ENCODE measurements around the gene VSTM4.

The VSTM4 gene

DNA sequence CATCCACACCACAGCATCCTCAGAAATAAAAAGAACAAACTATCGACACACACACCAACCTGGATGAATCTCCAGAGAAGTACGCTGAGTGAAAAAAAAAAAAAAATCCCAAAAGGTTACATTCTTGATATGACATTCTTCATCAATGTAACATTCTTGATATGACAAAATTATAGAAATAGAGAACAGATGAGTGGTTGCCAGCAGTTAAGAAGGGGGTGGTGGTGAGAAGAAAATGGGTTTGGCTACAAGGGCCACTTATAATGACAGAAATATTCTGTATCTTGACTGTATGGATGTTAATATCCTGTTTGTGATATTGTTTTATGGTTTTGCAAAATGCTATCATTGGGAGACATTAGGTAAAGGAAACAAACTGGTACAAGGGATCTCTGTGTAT is 36.9 kb downstream of the VSTM4 start:
- H3K27ac ChIP-seq: no peak overlapping the region
- H3K4me3 ChIP-seq: no peak overlapping the region

DNA sequence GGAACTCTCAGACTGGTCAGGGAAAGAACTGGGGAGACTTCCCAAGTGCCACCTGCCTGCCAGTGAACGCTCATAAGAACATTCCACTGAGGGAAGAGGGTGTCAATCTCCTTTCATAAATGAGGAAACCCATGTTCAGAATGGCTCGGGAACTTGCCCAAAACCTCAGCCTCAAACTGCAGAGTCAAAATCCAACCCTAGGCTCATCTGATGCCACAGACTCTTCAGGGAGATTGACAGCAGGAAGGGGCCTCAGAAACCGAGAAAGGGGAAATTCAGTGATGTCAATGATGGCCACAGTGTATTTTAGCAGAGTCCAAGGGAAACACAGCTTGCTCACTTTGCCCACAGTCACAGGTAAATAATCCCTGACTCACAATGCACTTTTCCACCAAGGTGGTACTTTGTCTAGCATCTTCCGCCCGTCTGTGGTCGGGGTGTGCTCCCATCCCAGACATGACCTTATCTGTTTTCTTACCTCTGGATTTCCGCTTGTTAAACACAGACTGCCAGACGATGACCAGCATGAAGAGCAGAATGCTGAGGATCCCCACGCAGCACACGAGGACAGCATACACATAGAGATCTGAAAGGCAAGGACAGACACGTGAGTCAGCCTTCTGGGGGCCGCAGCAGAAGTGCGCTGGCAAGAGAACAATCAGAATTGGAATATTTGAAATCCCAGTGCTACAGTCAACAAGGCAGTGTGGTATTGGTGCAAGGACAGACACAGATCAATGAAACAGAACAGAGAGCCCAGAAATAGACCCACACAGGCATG is 38.4 kb downstream of the VSTM4 start:
- H3K4me3 ChIP-seq: no peak overlapping the region

DNA sequence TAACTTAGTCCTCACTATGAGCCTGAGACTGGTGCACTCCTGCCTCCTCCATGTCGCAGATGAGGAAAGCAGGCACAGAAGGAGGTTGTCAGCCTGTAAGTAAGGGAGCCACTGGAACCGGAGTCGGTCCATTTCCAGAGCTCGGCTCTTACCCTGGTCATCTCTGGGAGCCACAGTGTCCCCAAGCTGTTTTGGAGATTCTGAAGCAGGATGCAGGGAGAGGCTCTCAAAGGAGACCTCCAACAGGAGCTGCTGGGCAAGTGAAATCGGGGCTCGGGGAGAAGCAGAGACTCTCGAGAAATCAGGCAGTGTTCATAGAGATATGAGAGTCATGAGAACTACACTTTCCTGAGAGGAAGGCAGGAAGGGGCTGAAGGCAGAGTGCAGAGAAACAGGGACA is 39.0 kb downstream of the VSTM4 start:
- no peak overlapping the region for H3K27ac ChIP-seq

More for the DNA sequence above, 38.4 kb downstream of the VSTM4 start:
- H3K27ac ChIP-seq: no peak overlapping the region

DNA sequence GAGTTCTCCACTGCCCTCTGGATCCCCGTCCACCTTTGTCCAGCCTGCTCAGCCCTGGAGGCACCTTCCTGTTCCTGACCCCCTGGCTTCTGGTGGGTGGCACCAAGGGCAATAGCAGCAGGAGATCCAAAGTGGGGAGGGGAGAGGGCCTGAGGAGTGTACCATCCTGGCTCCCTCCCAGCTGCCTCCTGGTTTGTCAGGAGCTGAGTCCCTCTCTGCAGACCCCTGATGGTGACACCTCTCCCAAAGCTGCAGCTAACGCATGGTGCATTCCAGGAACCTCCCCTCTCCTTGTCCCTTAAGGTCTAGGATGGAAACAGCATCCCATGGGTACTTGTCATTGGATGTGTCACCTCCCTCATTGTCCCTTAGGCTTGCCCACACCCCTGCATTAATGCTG is 39.6 kb downstream of the VSTM4 start:
- Histone ChIP-seq H3K27ac (no peak overlapping the region), H3K4me3 (no peak overlapping the region)

More for the DNA sequence above, 39.0 kb downstream of the VSTM4 start:
- no peak overlapping the region for H3K4me3 ChIP-seq

DNA sequence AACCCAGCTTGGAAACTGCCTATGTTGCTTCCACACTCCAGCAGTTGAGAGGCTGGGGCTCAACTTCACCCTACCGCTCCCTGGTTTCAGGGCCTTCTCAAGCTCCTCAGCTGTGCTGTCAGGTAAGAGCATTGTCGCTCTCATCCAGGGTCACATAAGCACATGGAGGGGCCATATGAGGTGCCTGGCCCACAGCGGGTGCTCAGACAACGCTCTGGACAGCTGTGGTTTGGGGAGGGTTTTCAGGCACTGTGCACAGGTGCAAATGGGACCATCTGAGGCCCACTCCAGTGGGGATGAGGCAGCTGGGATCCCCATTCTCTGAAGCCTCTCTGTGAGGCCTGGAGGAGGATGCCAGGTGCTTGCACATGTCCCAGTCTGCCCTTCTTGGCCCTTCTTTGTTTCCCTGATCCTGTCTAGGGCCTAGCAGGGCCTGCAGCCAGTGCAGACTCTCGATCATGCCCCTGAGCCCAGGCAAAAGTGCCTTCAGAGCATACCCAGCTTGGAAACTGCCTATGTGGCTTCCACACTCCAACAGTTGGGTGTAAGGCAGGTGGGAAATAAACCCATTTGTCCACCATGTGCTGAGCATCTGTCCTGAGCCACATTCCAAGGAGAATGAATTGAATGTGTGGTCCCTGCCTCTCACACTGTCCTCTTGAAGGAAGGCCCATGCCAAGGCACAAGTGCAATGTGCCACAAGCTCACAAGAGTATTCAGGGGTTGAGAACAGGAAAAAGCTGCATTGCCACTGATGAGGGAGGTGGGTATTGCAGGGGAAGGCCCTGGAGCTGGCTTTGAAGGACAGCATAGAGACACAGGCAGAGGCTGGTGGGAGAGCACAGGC is 40.3 kb downstream of the VSTM4 start:
- no peak overlapping the region for H3K4me3 ChIP-seq
- H3K27ac ChIP-seq: no peak overlapping the region

DNA sequence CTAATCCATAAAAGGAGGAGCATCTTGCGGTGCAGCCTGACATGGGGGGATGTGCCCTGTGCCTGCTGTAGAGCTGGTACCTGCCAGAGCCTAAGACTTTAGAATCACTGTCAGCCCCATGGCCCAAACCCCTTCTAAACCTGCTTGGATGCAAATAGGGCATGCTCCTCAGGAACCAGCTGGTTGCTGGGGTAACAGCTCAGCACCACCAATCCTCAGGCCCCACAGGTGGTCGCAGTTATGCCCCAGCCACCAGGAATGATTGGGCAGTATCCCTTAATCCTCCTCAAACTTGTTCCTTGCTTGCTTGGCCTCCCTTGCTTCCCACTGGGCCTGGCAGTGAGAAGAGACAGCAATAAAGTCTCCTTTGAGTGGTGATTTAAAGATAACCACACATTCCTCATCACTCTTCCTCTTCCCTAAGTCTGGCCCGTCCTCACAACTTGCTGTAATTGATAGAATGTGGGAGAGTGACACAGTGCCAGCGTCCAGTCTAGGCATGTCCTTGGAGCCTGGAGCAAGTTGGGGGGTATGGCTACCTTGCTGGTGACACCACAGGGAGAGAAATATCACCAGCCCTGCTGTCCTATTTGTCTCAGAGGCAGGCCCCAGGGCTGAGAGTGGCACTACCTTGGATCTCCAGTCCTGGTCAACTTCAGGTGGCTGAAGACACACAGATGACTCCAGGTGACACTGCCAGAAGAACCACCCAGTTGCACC is 43.0 kb downstream of the VSTM4 start:
- peak overlapping the region in 2 of 21 experiments; percentile 30 to 35 for H3K27ac ChIP-seq
- no peak overlapping the region for H3K4me3 ChIP-seq

DNA sequence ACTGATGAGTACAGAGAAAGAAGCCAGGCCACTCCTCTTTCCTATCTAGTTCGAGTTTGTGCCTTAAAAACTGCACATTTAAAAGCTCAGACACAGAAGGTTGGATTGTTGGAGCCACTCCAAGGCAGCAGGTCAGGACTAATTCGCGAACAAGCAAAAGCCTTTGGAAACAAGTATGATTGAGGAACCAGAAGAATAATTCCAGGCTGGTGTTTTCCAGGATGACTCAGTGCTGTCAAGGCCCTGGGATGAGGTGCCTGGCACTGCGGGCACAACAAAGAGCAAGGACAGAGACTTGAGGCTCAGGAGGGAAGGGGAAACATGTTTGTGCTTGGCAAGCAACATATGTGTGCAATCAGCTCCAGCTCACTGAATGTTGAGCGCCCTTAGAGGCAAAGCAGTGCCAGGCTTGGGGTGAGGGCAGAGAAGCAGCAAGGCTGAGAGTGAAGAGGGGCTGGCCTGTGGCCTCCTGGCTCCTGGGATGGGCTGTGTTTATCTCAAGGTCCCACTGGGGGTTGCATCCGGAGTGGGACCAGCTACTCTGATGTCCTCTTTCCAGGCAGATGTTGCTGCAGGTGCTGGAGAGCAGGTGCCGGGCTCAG is 44.1 kb downstream of the VSTM4 start:
- H3K4me3 ChIP-seq: no peak overlapping the region
- peak overlapping the region in 9 of 21 experiments; percentile 4 to 66 (median 23) for H3K27ac ChIP-seq

DNA sequence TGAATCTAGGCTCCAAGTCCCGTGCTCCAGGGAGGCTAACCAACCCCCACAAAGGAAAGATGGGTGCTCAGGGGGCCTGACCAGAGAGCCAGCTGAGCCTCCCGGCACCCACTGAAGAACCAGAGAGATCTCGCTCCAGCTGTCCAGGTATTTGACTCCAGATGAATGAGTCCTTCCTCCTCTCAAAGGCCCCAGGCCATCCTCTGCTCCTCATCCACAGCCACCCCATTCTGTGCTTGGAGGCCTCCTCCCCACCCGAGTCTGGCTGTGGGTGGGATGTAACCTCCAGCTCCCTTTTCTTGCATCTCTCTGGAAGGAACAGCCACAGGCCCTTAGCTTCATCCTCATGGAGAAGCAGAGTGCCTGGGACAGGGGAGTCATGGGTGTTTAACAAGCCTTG is 44.6 kb downstream of the VSTM4 start:
- Histone ChIP-seq H3K4me3 (no peak overlapping the region), H3K27ac (peak overlapping the region in 12 of 21 experiments; percentile 4 to 72 (median 25))

DNA sequence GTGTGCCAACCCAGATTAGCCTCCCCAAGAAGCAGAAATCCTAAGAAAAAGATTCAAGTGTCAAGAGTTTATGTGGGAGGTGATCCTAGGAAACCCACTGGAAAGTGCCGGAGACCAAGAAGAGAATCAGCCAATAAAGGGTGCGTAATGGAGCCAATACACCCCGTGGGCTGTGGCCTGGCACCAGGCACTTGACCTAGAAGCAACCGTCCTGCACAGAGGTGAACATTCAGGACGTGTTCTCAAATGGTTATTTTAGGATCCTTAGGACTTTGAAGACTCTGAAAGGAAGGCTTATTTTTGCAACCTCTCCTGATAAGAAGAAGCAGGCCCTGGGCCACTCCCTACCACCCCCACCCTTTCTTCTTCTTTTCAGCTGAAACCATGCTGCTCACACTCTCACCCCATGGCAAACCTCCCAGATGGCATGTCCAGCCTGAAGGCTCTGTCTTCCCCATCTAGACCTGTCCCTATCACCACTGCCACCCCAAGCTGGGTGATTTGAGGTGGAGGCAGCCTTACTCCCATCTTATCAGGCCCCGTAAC is 46.6 kb downstream of the VSTM4 start:
- Histone ChIP-seq H3K27ac (no peak overlapping the region), H3K4me3 (no peak overlapping the region)

DNA sequence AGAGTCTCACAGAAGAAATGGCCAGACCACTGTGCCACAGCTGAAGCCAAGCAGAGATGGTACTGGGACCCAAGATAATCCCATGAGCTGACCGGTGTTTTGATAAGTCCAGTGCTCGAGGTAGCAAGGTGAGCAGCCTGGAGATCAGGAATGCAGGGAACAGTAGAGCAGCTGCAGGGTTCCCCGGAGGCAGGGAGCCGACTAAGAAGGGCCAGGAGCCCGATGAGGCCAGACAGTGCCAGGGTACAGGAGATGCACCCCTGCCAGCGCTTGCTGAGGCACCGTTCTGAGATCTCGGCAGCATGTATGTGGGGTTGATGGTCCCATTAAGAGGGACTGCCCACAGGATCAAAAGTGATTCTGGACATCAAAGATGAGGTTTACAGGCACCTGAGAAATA is 47.1 kb downstream of the VSTM4 start:
- Histone ChIP-seq H3K27ac (no peak overlapping the region), H3K4me3 (no peak overlapping the region)

DNA sequence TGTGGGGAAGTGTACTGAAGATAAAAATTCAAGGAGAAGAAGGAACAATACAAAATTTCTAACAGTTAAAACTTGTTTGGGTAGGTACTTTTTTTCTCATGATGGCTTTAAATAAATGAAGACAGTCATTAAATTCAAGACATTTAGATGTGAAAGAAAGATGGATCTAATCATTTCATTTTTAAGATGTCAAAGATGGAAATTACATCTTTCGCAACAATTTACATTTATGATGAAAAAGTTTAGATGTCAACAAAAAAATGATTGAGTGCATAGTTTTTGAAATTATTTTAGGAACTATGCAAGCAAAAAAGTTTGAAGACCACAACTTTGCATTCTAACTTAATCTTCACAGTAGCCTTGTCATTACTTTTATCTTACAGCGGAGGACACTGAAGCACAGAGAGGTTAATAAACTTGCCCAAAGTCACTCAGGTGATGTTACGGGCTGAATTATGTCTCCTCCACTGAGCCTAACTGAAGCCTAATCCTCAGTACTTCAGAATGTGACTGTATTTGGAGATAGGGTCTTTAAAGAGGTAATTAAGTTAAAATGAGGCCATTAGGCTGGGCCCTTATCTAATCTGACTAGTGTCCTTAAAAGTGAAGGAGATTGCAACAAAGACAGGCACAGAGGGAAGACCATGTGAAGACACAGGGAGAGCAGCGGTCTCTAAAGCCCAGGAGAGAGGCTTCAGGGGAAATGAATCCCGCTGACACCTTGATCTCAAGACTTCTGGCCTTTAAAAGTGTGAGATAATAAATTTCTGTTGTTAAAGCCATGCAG is 48.2 kb downstream of the VSTM4 start:
- Histone ChIP-seq H3K4me3 (no peak overlapping the region), H3K27ac (no peak overlapping the region)

DNA sequence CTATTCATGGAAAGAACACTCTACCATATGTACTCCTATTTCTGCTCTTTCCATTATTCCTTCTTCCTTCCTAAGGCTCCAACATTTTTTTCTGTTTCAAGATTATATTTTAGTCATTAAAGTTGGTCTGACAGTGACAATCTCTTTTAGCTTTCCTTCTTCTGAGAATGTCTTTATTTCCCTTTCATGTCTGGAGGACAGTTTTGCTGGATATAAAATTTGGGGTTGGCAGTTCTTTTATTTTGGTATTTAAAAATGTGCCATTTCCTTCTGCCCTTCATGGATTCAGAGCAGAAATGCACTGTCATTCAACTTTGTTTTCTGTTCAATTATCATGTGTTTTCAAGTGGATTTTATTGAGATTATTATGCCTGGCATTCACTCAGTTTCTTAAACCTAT is 53.1 kb downstream of the VSTM4 start:
- no peak overlapping the region for H3K27ac ChIP-seq
- H3K4me3 ChIP-seq: no peak overlapping the region

DNA sequence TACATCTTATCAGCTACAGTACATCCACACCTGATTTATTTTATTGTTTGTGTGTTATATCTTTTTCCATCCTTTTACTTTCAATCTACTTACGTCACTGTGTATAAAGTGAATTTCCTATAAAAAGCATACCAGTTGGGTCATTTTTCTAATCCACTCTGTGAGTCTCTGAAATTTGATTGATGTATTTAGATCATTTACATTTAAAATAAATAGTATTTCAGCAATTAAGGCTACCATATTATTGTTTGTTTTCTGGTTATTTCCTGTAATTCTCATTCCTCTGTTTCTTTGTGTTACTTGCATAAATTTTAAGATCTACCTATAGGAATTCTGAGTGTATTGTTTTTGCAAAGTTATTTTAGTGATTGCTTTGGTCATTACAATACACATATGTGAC is 53.7 kb downstream of the VSTM4 start:
- Histone ChIP-seq H3K4me3 (no peak overlapping the region), H3K27ac (no peak overlapping the region)

DNA sequence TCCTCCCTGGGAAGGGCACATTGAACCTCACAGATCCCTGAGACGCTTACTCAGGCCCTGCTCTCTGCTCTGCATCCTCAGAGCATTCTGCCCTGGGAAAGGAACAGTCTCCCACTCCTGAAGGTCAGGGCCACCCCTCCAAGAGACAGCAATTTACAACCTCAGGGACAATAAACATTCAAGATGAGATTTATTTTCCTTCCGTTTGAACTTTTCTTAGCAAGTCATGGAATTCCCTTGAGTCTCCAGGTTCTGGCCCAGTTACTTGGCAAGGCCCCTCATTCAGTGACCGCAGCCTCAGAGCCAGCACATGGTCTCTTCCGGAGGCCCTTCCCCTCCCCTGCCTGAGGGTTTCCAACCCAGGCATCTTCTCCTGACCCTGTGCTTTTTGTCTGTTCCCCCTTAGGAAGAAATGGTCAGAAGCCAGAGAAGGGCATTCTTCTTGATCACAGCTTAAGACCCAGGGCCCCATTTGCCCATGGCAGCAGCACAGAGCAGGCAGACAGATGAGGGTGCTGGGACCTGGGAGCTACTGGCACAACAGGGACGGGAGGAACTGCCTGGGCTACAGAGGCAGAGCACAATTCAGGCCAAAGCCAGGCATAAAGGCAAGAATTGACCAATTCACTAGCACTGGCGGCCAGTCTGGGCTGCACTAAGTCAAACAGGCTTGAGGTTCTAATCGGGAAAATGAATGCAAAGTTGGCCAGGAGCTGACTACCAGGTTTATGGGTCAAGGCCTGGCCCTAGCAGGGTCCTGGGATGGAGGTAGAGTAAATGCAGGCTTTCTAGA is 56.7 kb downstream of the VSTM4 start:
- H3K4me3 ChIP-seq: no peak overlapping the region
- H3K27ac ChIP-seq: peak overlapping the region in 1 of 21 experiments; percentile 15

DNA sequence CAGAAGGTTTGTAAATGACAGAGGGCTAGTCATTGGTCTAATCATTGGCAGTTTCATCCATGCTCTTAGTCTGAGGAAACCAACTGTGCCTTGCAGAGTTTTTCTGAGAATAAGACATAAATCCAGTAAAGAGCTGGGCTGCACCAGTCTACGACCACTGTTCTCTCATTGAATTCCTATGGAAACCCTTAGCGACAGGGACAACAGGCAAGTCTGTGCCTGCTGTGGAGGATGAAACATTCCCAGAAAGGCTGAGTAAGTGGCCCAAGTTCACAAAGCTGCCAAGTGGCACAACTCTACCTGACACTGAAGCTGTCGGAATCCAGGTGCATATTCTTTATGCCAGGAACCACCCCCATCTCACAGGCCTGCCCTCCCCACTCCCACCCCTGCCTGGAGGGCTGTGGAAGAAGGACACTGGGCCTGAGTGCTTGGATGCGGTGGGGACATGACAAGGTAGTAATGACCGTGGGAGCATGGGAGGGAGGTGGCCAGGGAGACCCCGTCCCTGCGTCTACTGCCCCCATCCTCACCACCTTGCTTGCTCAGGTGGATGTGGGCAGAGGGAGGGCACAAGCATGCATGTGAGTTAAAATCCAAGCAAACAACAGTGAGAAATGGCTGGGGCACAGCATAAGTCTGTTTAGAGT is 58.0 kb downstream of the VSTM4 start:
- Histone ChIP-seq H3K27ac (peak overlapping the region in 1 of 21 experiments; percentile 35), H3K4me3 (no peak overlapping the region)

DNA sequence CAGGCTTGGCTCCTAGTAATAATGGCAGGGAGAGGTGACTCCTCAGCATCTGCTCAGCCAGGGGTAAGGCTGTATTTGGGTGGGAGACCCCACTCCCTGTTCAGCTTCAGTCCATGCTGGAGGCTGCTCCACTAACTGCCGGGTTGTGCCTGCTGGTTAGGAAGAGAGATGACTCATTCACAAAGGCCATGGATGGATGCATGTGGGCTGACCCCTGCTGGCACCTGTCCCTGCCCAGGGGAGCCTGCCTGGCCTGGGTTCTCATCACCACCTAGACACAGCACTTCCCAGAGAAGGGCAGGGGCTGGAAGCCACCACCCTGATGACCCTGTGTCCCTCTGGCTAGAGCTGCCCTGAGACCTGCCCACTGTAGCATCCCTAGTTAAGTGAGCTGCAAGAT is 59.0 kb downstream of the VSTM4 start:
- no peak overlapping the region for H3K4me3 ChIP-seq

DNA sequence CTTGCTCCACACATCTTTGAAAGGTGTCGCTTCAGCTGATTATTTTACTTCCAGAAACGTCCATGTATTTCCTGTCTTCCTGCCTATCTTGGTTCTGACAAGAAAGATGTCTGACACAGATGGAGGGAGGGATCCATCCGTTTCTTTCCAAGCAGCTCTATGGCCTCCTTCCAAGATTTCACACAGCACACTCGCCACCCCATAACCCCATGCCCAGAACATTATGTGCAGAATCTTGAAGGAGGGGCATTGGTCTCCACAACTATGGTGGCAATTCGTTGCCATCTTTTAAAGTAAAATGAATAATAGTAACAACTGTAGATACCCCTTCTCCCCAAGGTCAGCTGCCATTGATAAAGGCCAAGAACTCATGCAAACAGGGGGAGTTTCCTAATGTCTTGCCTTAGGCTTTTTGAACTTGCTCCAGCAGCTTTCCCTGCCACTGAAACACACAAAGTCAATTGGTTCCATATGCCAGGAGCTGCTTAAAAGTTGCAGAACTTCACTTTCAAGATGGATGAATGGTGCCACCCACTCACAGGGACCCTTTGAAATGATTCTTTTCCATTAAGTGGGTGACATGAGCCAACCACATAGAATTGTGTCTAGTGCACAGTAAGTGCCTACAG is 60.0 kb downstream of the VSTM4 start:
- Histone ChIP-seq H3K27ac (no peak overlapping the region), H3K4me3 (no peak overlapping the region)

More for the DNA sequence above, 59.0 kb downstream of the VSTM4 start:
- H3K27ac ChIP-seq: peak overlapping the region in 3 of 21 experiments; percentile 1 to 24 (median 11)

Data from skin epidermis (tissue), 12 donors.